SK-N-DZ (cell line): ENCODE data around the gene LTA.

Experiments used
- DNase-seq: peaks from one replicate; pipeline ENCODE4 v3.0.0-alpha.2; 2015; ENCODE audit warnings: low spot score

The LTA gene

DNA sequence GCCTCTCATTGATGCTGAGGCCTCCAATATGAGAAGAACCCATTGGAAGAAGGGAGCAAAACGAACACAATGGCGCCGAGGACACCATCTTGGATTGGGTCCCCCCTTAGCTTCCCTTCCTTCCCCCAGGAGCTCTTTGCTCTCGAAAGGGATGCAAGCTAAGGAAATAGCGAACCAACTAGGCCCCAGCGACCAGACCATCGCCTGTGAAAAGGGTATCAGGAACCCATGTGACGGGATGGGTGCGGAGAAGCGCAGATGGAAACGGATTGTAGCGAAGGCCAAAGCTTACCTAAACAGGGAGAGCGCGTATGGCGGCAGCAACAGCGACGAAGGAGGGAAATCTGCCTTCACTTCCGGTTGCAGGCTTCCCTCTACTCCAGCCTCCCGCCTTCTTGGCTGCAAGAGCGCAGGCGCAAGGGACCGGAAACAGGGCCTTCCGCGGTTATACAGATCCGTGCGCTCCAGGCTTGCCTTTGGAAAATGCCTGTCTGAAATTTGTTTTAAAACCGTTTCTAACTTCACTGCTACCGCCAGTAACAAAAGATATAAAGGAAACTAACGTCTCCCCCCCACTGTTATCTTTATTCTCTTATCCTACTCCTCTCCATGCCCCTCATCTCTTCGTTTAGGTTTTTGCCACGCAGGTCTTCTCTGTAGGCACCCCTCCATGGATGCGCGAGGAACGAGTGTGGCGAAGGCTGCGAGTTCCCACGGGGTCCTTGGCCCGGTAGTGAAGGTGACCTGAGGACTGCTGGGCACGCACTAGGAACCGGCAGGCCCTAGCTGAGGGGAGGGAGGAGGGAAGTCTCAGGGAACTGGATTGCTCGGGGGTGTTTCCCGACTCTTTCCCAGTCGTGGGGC lies 30.2 kb upstream of the LTA start, which contains the start of gene DDX39B:
Gene DDX39B (minus strand): TSS at position 346 of the 864 bp plus-strand sequence. CDS start 1,471 bp downstream, outside the sequence.
- peak; percentile 99 for DNase-seq

DNA sequence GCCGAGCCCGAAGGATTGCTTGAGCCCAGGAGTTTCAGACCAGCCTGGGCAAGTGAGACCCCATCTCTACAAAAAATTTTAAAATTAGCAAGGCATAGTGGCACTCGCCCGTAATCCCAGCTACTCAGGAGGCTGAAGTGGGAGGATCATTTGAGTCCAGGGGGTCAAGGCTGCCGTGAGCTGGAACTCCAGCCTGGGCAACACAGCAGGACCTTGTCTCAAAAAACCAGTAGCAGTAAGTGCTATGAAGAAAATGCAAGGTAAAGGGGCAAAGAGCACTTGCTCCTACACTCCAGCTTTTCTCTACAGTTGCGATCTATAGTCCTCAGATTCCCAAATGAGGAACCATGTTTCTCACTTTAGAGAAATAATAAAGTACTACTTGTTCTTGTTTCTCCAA lies 28.4 kb upstream of the LTA start:
- no peak for DNase-seq

DNA sequence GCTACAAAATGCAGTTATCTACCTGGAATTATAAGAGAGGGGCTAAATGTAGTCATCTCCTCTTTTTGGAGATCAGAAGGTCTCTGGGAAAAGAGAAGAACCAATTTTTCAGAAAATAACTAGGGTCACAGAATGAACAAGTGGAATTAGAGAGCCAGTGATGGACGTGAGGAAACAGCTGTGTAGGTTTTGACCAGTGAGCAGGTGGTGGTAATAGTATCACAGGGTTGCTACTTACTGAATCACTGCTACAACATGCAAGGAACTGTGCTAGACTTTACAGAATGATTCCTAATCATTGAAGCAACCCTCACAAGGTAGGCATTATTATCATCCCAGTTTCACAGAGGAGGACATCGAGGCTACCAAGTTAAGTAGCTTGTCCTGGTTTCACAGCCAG lies 27.4 kb upstream of the LTA start:
- no peak for DNase-seq

DNA sequence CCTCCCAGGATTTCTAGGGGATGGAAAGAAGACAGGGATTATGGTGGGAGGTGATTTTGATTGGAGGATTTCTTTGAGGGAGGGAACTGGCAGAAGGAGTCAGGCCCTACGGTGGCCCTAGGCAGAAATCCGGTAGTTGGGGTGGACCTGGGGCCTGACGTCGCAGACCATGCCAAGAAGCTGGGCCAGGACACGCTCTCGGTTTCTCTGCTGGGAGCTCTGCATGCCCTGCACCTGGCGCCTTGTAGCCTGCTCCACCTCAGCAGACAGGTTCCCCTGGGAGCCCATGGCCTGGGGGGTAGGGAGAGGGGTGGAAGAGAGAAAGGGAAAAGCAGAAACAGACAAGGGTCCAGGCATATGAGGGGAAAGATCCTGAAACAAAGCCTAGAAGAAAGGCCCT lies 26.8 kb upstream of the LTA start:
- no peak for DNase-seq

DNA sequence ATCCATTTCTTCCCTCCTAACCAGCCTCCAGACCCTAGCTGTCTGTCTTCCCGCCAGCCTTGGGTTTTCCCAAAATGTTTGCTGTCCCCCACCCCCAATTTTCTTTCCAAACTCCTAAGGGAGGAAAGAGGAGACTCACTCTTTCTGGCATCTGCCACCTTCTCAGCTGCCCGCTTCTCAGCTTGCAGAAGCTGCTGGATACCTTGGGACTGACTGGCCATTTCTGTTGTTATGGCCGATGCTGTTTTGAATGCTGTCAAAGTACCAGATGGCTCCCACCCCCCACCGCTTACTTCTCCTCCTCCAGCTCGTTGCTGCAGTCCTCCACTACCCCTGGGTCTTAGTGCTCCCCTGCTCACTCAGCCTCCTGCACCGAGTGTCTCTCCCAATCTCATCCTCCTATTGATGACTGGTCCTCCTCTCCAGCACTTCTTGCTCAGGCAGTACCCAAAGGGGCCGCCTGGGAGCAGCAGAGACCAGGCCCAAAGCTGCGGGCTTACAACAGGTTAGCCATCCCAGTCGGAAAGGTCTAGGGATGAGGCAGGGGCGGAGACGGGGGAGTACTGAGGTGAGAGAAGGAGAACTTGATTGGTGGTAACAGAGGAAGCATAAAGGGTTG lies 25.6 kb upstream of the LTA start, which contains the start of gene ATP6V1G2:
Gene ATP6V1G2 (minus strand): TSS at position 270 of the 619 bp plus-strand sequence. CDS start 49 bp downstream, at position 221.
- peak; percentile 98 for DNase-seq

DNA sequence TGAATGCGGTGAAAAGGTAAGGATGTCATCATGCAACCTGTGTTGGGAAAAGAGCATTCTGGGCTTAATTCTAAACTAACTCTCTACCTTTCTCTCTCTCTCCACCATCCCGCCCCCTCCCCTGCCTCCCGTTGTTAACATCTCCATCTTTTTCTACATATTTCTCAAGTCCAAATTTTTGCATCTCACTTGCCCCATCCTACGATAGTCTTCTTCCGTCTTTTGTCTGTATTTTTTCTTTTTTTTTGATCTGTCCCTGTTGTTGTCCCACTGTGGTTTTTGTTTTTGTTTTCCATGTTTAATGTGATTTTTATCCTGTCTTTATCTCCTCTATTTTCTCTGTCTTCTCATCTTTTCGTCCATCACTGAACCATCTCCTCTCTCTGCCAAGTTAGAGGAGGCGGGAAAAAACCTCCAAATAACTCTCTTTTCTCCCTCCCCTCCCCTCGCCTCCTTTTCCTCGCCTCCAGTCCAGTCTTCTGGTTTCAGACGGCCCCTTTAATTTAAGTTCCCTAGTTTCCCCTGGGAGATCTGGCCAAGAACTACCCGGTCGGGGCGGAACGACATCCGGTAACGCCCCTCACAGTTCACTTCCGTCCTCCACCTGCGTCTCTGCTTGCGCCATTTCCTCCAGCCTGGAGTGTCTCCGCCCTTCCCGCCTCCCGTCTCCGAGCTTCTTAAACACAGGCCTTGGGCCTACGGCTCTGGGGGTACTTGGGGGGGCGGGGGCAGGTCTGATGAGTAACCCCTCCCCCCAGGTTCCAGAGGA lies 24.9 kb upstream of the LTA start, which contains the start of gene NFKBIL1:
Gene NFKBIL1 (plus strand): TSS at position 651 of the 769 bp plus-strand sequence. CDS start 87 bp downstream, at position 738.
- peak; percentile 99 for DNase-seq

DNA sequence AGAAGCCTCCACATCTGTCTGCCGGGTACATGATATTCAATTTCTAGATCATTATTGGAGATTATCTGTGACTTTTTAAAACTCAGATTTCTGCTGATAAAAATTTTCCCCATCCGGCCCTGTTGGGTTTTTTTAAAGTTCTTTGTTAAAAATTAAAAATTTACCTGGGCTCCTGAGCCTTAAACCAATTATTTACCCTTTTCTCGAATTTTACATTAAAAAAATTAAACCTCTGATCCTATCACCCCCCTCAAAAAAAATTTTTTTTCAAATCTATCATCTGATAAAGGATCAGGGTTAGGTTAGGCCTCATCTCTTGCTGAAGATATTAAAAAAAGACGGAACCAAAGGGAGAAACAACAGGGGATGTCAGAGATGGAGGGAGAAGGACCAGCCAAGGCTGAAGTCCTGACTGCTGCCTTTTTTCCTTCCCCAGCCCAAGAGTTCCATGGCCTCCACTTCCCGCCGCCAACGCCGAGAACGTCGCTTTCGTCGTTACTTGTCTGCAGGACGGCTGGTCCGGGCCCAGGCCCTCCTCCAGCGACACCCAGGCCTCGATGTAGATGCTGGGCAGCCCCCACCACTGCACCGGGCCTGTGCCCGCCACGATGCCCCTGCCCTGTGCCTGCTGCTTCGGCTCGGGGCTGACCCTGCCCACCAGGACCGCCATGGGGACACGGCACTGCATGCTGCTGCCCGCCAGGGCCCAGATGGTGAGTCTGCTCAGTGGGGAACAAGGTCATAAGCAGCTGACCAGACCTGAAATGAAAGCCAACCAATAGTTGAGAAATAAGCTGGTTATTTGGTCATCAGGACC lies 24.2 kb upstream of the LTA start:
- DNase-seq: no peak

DNA sequence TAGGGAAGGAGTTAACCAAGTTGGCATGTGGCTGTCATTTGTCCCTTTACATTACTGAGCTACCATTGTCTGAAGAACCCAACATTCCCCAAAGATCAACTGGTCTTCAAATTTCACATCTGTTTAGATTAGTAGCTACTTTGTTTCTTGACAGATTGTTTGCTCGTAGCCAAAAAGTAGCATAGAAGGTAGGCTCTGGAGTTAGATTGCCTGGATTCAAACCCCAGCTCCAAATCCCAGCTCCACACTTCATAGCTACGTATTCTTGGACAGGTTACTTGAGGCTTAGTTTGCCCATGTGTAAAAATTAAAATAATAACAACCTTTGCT lies 23.6 kb upstream of the LTA start:
- no peak for DNase-seq

DNA sequence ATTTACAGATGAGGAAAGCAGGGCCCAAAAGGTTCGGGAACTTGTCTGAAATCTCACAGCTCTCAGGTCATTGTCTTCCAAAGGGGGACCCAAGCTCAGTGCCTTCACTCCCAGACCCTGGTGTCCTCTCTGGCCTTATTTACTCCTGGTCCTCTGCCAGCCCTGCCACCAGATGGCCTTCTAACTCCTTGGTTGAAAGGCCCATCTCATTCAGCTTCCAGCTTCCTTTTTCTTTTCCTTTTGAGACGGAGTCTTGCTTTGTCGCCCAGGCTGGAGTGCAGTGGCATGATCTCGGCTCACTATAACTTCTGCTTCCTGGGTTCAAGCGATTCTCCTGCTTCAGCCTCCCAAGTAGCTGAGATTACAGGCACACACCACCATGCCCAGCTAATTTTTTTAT lies 20.7 kb upstream of the LTA start:
- DNase-seq: peak; percentile 44

DNA sequence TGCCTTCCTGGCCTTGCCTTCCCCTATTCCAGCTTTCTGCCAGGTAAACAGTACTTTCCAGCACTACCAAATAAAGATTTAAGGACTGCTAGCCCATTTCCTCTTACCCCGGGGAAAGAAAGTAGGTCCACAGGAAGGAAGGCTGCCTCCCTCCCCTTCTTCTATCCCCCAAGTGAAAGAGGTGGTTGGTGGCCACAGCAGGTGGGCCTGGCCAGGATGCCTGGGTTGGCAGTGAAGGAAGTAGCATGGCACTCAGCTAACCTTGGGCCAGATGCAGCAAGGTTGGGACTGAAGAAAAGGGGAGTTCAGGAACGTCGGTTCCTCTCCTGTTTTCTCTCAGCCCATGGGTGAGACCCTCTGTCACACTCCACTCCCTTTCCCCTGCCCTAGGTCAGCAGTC lies 15.8 kb upstream of the LTA start:
- no peak for DNase-seq

DNA sequence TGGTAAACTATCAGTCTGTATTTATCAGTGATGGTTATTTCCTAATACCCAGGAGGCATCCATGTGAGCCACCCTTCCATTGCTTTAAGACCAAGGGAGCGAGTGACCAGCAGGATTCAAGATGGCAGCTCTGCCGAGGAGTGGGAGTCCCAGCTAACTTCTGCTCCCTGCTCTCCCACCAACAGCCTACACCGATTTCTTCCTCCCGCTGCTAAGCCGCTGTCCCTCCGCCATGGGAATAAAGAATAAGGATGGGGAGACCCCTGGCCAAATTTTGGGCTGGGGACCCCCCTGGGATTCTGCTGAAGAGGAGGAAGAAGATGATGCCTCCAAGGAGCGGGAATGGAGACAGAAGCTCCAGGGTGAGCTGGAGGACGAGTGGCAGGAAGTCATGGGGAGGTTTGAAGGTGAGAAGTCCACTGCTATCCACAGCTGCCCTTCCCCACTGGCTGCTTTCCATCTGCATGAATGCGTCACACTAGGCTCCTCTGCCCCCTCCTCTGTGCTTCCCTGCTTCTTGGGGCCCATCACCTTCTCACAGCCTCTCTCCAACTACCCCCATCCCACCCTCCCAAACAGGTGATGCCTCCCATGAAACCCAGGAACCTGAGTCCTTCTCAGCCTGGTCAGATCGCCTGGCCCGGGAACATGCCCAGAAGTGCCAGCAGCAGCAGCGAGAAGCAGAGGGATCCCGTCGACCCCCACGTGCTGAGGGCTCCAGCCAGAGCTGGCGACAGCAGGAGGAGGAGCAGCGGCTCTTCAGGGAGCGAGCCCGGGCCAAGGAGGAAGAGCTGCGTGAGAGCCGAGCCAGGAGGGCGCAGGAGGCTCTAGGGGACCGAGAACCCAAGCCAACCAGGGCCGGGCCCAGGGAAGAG lies 14.4 kb upstream of the LTA start:
- no peak for DNase-seq

DNA sequence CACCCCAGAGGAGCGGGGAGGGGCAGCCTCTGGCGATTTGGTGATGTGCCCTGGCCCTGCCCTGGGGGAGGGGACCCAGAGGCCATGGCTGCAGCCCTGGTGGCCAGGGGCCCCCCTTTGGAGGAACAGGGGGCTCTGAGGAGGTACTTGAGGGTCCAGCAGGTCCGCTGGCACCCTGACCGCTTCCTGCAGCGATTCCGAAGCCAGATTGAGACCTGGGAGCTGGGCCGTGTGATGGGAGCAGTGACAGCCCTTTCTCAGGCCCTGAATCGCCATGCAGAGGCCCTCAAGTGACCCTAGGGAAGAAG lies 13.8 kb upstream of the LTA start:
- DNase-seq: no peak

DNA sequence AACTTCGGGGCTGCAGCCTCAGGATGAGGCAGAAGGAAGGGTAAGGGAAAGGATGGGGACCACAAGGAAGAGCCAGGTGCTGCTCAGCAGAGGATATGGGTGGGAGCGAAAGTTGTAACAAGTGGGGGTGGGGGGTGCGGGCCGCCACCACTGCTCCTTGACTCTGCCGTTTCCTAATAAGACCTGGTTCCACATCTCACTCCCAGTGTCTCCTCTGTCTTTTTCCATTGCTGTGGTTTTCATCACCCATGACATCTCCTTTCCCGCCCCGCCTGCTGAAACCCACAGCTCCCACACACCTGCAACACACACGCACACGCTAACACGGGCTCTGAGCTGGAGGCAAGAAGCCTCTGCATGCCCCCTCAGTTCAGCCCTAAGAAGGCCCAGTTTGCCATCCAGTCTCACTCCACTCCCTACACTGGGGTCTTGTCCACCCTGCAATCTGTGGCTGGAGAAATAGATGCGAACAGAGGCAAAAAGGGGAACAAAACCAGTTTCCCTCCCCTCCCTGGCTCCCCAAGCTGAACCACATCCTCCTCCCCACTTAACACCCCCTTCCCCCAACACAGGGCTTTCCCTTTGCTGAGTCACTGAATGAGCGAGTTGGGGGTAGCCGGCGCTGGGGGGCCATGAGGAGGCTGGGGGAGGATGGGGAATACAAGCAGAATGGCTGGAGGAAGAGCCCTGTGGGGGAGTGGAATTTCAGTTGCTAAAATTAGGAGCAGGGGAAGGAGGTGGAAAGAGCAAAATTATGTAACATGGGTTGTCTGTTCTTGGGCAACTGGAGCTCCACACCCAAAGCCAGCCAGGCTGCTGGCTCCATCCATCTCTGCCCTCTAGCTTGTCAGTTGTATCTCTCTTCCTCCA lies 13.2 kb upstream of the LTA start:
- DNase-seq: no peak

DNA sequence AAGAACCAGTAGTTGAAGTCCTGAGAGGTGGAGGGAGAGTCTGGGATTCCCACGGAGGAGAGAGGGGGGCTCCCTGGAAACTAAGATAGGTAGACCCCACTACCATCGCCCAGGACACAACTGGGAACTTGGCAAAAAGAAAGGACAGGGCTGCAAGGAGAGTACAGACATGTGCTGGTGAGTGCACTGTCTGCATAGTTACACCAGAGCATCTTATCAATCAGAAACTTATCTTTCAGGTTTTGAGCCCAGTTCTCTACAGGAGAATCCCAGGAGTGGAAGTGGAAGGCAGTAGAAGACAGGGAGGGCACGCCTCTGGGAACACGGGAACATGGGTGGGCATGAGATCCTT lies 12.5 kb upstream of the LTA start:
- no peak for DNase-seq

DNA sequence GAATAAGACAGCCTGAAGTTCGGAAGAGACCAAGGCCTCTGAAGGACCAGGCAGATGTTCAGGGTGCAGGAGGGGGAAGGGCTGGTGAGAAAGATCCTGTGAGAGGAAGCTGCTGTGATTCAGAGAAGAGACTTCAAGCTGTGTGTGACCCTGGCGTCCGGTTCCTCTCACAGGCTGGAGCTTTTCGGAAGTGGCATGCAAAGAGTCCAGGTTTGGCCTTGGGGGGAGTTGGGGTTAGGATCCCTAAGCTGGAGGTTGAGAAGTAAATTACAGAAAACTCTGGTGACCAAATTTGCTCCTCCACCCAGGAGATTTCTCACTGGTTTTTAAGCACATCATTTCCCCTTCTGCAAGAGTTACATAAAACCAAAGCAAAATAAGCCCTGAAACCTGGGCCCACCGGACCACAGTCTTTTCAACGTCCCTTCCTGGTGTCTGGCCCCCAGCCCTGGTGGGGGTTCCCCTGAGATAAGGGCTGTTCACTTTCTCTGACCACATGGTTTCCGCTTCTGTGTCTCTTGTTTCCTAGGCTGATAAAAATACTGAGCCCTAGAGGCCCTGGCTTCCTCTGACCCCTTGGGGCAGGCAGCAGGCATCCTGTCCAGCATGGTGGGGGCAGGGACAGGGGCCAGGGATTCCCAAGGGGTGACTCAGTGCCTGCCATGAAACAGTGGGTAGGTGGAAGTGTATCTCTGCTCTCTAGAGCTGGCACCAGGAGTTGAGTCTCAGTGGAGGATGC lies 12.0 kb upstream of the LTA start:
- DNase-seq: no peak

DNA sequence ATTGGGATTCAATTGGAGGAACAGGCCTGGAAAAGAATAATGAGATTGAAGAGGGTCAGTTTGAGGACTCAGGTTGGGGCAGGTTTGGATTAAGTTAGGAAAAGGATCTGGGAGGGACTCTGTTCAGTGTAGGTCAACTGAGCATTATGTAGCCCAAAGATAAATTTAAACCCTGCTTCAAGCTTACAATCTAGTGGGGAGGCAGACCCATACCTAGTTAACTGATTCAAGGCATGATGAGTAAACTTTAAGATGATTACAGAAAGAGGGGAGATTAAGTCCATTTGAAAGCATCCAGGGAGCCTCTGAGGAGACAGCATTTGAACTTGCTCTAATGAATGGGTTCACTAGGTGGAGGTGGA lies 11.4 kb upstream of the LTA start:
- DNase-seq: no peak

DNA sequence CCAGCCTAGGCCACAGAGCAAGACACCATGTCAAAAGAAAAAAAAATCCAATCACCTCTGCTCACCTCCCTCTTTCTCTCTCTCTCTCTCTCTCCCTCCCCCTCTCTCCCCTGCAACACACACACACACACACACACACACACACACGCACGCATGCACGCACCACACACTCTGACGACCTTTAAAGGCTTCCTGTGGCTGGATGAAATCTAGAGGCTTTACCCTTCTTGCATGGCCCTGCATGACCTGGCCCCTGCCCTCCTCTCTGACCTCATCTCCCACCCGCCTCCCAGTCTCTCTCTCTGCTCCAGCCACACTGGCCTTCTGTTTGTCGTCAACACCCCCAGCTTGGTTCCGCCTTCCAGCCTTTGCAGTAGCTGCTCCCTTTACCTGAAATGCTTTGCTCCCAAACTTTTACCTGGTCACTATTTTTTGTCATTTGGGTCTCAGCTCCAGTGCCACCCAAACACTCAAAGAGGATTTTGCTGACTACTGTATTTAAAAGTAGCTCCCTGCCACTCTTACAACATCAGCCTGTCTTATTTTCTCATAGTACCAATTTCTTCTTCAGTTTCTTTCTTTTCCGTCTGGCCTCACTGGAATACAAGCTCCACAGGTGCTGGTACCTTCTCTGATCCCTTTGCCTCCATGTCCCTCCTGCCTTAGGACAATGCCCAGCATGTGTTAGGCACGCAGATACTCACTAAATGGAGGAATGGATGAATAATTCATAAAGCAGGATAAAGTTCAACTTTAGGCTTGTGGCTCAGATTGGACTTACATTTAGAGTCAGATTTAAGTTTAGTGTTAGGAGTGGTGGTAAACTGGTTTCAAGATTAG lies 4.3 kb upstream of the LTA start:
- no peak for DNase-seq

DNA sequence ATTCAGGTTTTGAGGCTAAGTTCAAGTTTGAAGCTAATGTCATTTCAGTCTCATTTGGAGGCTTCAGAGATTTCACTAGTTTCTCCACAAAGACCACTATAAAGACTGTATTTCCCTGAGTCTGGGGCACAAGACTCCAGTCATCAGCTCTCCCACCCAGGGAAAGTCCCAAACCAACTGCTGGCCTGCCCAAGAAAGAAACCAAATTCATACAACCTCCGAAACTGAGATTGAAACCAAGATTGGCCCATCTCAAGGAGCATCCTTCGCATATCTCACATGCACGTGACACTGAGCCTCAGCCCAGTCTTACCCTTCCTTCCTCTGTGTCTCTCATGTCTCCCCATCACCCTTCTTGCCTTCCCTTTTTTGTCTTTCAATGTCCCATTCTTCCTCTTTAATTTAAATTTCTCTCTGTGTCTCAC lies 3.5 kb upstream of the LTA start:
- DNase-seq: no peak
